MCF 10A (cell line): ENCODE data around the gene EIF1AD. TPM values are rescaled to one million over a fixed set of nuclear protein-coding genes. Genes with fewer than 3 reads are reported as not detected.

Experiments
- BruUV-seq: library from RNA; stranded (reverse); fragments of 400-500 nt; replicated peaks from 2 replicates; lab custom pipeline; 2021; lab: Mats Ljungman, UMichigan
- CTCF ChIA-PET: fragments of 300-600 bp; sonication (Branson Sonifier 250); formaldehyde crosslinking; extraction: SDS; loops from one replicate; lab custom pipeline; 2021; ENCODE audit warnings: antibody characterized with exemption, inconsistent platforms; lab: Yijun Ruan, JAX
- POLR2A ChIA-PET: fragments of 300-600, 350-650 bp; sonication (Branson Sonifier 250); formaldehyde crosslinking; extraction: SDS; loops from one replicate; lab custom pipeline; 2020; ENCODE audit warnings: antibody characterized with exemption, inconsistent platforms; lab: Yijun Ruan, JAX
- DNase-seq: peaks from one replicate; pipeline ENCODE4 v3.0.0-alpha.2; 2018; ENCODE audit not compliant: unreplicated experiment
- H3K27ac Mint-ChIP-seq: one replicate; pipeline ENCODE4 v1.8.0; 2022; ENCODE audit warnings: mild to moderate bottlenecking, low read depth, mixed read lengths; ENCODE audit not compliant: unreplicated experiment
- H3K27me3 Mint-ChIP-seq: one replicate; pipeline ENCODE4 v1.8.0; 2022; ENCODE audit warnings: mixed read lengths; ENCODE audit not compliant: insufficient read depth, unreplicated experiment
- H3K36me3 Mint-ChIP-seq: one replicate; pipeline ENCODE4 v1.8.0; 2022; ENCODE audit warnings: mild to moderate bottlenecking, moderate library complexity, mixed read lengths; ENCODE audit not compliant: insufficient read depth, unreplicated experiment
- H3K4me1 Mint-ChIP-seq: one replicate; pipeline ENCODE4 v1.8.0; 2022; ENCODE audit warnings: mixed read lengths; ENCODE audit not compliant: insufficient read depth, unreplicated experiment
- H3K4me3 Mint-ChIP-seq: one replicate; pipeline ENCODE4 v1.8.0; 2022; ENCODE audit warnings: mild to moderate bottlenecking, moderate library complexity, mixed read lengths; ENCODE audit not compliant: unreplicated experiment
- H3K9me3 Mint-ChIP-seq: one replicate; pipeline ENCODE4 v1.8.0; 2022; ENCODE audit warnings: mixed read lengths; ENCODE audit not compliant: unreplicated experiment
- intact Hi-C: fragments of 100-400 bp; cut with micrococcal nuclease; formaldehyde crosslinking; loops from 2 replicates; pipeline ENCODE4 v1.14.1; 2022
- total RNA-seq: library from RNA; stranded (reverse); gene quantifications from 2 replicates; pipeline ENCODE4 v1.2.3, GENCODE V29; 2022
- TF ChIP-seq, protein P1 (sequence below): fragments of 200-600 bp; IDR thresholded peaks from one replicate; pipeline ENCODE4 v1.8.0; 2022; ENCODE audit warnings: antibody characterized with exemption, mild to moderate bottlenecking; ENCODE audit not compliant: unreplicated experiment

The EIF1AD gene
- total RNA-seq, 1 experiment from 2014 or later, result 21.7 TPM

GRCh38 chr11:65960824-65961266, 41.1 kb downstream of the EIF1AD start:
- H3K27me3 Mint-ChIP-seq, result no peaks in the 10 kb centered on the region
- H3K36me3 Mint-ChIP-seq, result peaks cover 20% of the 10 kb centered on the region
- ChIA-PET CTCF (interaction anchor here (1.1 to 1.4 kb wide), 2 partner anchors 27 to 76 kb away, joined by 3 to 4 read pairs; no protein-coding TSS in a partner anchor), POLR2A (interaction anchor here (0.5 to 3.5 kb wide), 13 partner anchors 9 to 825 kb away, joined by 3 to 28 read pairs (median 5); partner anchors contain the start of genes CCDC85B, FIBP, FOSL1 and KAT5)
- no TSS peak for BruUV-seq
- DNase-seq, result no peak
- H3K27ac Mint-ChIP-seq, result peak overlapping the region; percentile 84
- no peaks in the 10 kb centered on the region for H3K9me3 Mint-ChIP-seq
- intact Hi-C loops, result loop anchor here (2.0 kb wide), 1 partner anchor 72 kb away; the partner anchor contains the start of gene FIBP
- peaks cover 15% of the 10 kb centered on the region for H3K4me1 Mint-ChIP-seq
- TF ChIP-seq, protein P1, sequence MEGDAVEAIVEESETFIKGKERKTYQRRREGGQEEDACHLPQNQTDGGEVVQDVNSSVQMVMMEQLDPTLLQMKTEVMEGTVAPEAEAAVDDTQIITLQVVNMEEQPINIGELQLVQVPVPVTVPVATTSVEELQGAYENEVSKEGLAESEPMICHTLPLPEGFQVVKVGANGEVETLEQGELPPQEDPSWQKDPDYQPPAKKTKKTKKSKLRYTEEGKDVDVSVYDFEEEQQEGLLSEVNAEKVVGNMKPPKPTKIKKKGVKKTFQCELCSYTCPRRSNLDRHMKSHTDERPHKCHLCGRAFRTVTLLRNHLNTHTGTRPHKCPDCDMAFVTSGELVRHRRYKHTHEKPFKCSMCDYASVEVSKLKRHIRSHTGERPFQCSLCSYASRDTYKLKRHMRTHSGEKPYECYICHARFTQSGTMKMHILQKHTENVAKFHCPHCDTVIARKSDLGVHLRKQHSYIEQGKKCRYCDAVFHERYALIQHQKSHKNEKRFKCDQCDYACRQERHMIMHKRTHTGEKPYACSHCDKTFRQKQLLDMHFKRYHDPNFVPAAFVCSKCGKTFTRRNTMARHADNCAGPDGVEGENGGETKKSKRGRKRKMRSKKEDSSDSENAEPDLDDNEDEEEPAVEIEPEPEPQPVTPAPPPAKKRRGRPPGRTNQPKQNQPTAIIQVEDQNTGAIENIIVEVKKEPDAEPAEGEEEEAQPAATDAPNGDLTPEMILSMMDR, result no peak
- H3K4me3 Mint-ChIP-seq, result peak overlapping the region; percentile 96

DNA sequence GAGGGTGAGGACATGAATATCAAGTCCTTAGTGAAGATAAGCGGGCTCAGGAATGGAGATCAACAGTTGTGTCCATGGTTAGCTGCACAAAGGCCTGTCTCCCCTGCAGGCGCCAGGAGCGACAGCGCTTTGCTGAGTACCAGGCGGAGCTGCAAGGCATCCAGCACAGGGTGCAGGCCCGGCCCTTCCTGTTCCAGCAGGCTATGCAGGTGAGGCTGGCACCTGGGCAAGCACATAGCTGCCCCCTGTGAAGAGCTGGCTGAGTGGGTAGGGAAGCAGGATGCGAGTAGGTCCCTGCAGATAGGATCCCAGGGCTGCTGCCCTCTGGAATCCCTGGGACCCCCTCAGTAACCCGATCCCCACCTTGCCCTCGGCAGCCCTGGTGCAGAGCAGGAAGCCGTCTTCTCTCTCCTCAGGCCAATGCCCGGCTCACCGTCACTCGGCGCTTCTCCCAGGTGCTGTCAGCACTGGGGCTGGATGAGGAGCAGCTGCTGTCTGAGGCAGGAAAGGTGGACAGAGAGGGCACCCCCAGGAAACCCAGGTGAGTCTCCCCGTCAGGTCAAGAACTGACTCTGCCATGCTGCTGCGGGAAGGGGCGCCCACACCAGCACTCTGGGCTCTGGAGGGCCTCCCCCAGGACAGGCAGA, 43.1 kb downstream of the EIF1AD start:
- peaks cover 12% of the 10 kb centered on the region for H3K4me1 Mint-ChIP-seq
- ChIA-PET CTCF (interaction anchor here (0.5 to 1.1 kb wide), 5 partner anchors 25 to 1235 kb away, joined by 3 to 4 read pairs (median 3); no protein-coding TSS in a partner anchor), POLR2A (interaction anchor here (1.1 to 3.5 kb wide), 4 partner anchors 10 to 69 kb away, joined by 4 to 28 read pairs (median 4); partner anchors contain the start of genes CCDC85B and FIBP)
- no peak for DNase-seq
- TF ChIP-seq, protein P1, result no peak
- intact Hi-C loops, result no loop called here
- no TSS peak for BruUV-seq
- H3K36me3 Mint-ChIP-seq, result peaks cover 10% of the 10 kb centered on the region
- H3K27ac Mint-ChIP-seq, result no peak overlapping the region
- H3K9me3 Mint-ChIP-seq, result no peaks in the 10 kb centered on the region
- H3K27me3 Mint-ChIP-seq, result no peaks in the 10 kb centered on the region
- H3K4me3 Mint-ChIP-seq, result no peak overlapping the region

GRCh38 chr11:65958291-65958690, 43.7 kb downstream of the EIF1AD start:
- no TSS peak for BruUV-seq
- H3K9me3 Mint-ChIP-seq, result no peaks in the 10 kb centered on the region
- intact Hi-C loops, result no loop called here
- peaks cover 12% of the 10 kb centered on the region for H3K4me1 Mint-ChIP-seq
- ChIA-PET CTCF (interaction anchor here (0.6 to 1.1 kb wide), 4 partner anchors 24 to 1234 kb away, joined by 3 to 4 read pairs (median 4); no protein-coding TSS in a partner anchor), POLR2A (interaction anchor here (1.1 to 1.5 kb wide), 3 partner anchors 10 to 42 kb away, joined by 4 to 5 read pairs (median 4); no protein-coding TSS in a partner anchor)
- DNase-seq, result no peak
- TF ChIP-seq, protein P1, result no peak
- no peaks in the 10 kb centered on the region for H3K27me3 Mint-ChIP-seq
- no peak overlapping the region for H3K4me3 Mint-ChIP-seq
- H3K27ac Mint-ChIP-seq, result no peak overlapping the region
- peaks cover 4% of the 10 kb centered on the region for H3K36me3 Mint-ChIP-seq

- POLR2A ChIA-PET, result no interaction called here
- H3K36me3 Mint-ChIP-seq, result no peaks in the 10 kb centered on the region
Measured at GRCh38 chr11:65954771-65955170, 47.2 kb downstream of the EIF1AD start.

More at GRCh38 chr11:65954771-65955170, 47.2 kb downstream of the EIF1AD start:
- H3K27me3 Mint-ChIP-seq, result no peaks in the 10 kb centered on the region
- TF ChIP-seq, protein P1, result no peak
- DNase-seq, result no peak
- no peaks in the 10 kb centered on the region for H3K4me1 Mint-ChIP-seq
- H3K4me3 Mint-ChIP-seq, result no peak overlapping the region
- H3K27ac Mint-ChIP-seq, result no peak overlapping the region
- intact Hi-C loops, result no loop called here
- no TSS peak for BruUV-seq
- H3K9me3 Mint-ChIP-seq, result no peaks in the 10 kb centered on the region
- CTCF ChIA-PET, result interaction anchor here (0.6 to 1.1 kb wide), 3 partner anchors 21 to 279 kb away, joined by 3 read pairs; no protein-coding TSS in a partner anchor
